Umbilical cord (tissue), 2 donors: ENCODE results near the gene CITED4. TPM values are rescaled to one million over a fixed set of nuclear protein-coding genes. Genes with fewer than 3 reads are reported as not detected.
A peak's percentile ranks its signal among the peaks of the same experiment; 100 is the strongest.
"Not testable (repeated sequence)": the region's sequence is repeated elsewhere in the genome, so short reads cannot be mapped to it uniquely, and the experiment has no call there.

ENCODE experiments used
- DNase-seq: peaks from one replicate; pipeline ENCODE4 v3.0.0-alpha.2; 2015; ENCODE audit warnings: low spot score
- total RNA-seq: library from RNA; depleted of rRNA; stranded (reverse); fragments of >200 nt; gene quantifications from one replicate; pipeline ENCODE4 v1.2.3, GENCODE V29; 2014; ENCODE audit warnings: low replicate concordance; ENCODE audit not compliant: insufficient read depth

CITED4 gene
- 2.2 TPM for total RNA-seq

GRCh38 chr1:40862008-40862863 lies at the start of gene CITED4:
TSS of gene CITED4 (minus strand) at chr1:40862363. CDS start at chr1:40862127, 236 bp downstream.
- DNase-seq, result peak; percentile 89

- no peak for DNase-seq
Observed at GRCh38 chr1:40911105-40911504, 48.9 kb upstream of the CITED4 start.

- DNase-seq, result no peak
Observed at GRCh38 chr1:40909281-40909680, 47.1 kb upstream of the CITED4 start.

- DNase-seq, result no peak
Observed at GRCh38 chr1:40908350-40908749, 46.2 kb upstream of the CITED4 start.

GRCh38 chr1:40907899-40908298 lies 45.7 kb upstream of the CITED4 start:
- no peak for DNase-seq

- DNase-seq, result no peak
Observed at GRCh38 chr1:40906781-40907400, 44.7 kb upstream of the CITED4 start.

GRCh38 chr1:40905061-40905460 lies 42.9 kb upstream of the CITED4 start:
- no peak for DNase-seq

- no peak for DNase-seq
Observed at GRCh38 chr1:40903106-40903505, 40.9 kb upstream of the CITED4 start.

- DNase-seq, result no peak
Observed at GRCh38 chr1:40901886-40902852, 40.0 kb upstream of the CITED4 start.

- DNase-seq, result peak; percentile 79
Observed at GRCh38 chr1:40899230-40899870, 37.2 kb upstream of the CITED4 start.

GRCh38 chr1:40898431-40898901 lies 36.3 kb upstream of the CITED4 start:
- no peak for DNase-seq

GRCh38 chr1:40897513-40897912 lies 35.4 kb upstream of the CITED4 start:
- DNase-seq, result no peak

GRCh38 chr1:40896482-40896881 lies 34.3 kb upstream of the CITED4 start:
- no peak for DNase-seq

GRCh38 chr1:40895601-40896000 lies 33.4 kb upstream of the CITED4 start:
- no peak for DNase-seq

- not testable (repeated sequence) for DNase-seq
Observed at GRCh38 chr1:40894858-40895257, 32.7 kb upstream of the CITED4 start.

GRCh38 chr1:40894455-40894854 lies 32.3 kb upstream of the CITED4 start:
- DNase-seq, result no peak

GRCh38 chr1:40893946-40894345 lies 31.8 kb upstream of the CITED4 start:
- DNase-seq, result no peak

GRCh38 chr1:40892354-40892753 lies 30.2 kb upstream of the CITED4 start:
- no peak for DNase-seq

- no peak for DNase-seq
Observed at GRCh38 chr1:40890771-40891170, 28.6 kb upstream of the CITED4 start.

- no peak for DNase-seq
Observed at GRCh38 chr1:40887652-40888051, 25.5 kb upstream of the CITED4 start.

GRCh38 chr1:40887012-40887378 lies 24.8 kb upstream of the CITED4 start:
- DNase-seq, result no peak
